ENCODE results near the gene ATP2A1. TPM values are rescaled to one million over a fixed set of nuclear protein-coding genes. Genes with fewer than 3 reads are reported as not detected.

Gene ATP2A1
- 1 to 10 TPM; 1.9 to 2.1 TPM for total RNA-seq
- not detected for polyA plus RNA-seq

DNA sequence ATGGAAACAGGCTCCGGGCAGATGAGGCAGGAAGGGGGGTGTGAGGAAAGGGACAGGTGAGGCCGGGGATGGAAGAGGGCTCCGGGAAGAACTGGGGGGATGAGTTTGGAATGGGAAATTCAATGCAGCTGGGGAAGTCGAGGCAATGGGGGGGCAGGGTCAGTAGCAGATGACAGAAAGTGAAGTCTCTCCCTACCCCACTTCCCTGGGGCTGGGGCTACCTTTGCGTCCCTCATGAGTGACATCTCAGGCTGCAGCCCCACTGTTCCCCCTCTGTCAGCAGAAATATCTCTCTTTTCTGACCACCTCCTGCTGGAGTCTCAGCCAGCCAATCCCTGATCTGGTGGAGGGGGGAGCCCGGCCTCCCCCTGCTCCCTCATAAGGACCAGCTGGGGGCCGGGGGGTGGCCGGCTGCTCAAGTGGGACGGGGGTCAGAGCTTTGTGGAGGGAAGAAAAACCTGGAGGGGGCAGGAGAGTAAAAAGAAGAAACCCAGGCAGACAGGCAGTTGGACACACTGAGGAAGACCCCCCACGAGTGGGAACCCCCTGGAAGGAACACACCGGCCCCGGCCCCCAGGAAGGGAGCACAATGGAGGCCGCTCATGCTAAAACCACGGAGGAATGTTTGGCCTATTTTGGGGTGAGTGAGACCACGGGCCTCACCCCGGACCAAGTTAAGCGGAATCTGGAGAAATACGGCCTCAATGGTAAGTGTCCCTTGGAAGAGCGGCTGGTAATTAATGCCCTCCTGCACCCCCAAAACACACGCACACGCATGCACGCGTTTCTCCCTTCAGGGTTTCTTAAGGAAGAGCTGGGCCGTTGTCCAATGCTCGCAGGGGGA lies at the start of gene ATP2A1:
ATP2A1 (plus strand) TSS at position 406 of the 844 bp plus-strand sequence; CDS start at position 590, 184 bp downstream.
- Histone ChIP-seq H3K36me3 (ENCODE audit: insufficient read depth, low read length) (no peaks in the 10 kb centered on the region), H3K4me1 (ENCODE audit: insufficient read depth, low read length) (peaks cover 14% of the 10 kb centered on the region), H3K27ac (ENCODE audit: low read depth, low read length) (peak within 1 kb of the TSS; percentile 61), H3K9me3 (ENCODE audit: low read length) (no peaks in the 10 kb centered on the region), H3K4me3 (ENCODE audit: low read length) (peak within 1 kb of the TSS; percentile 87), H3K27me3 (ENCODE audit: insufficient read depth, low read length, poor library complexity, severe bottlenecking) (no peaks in the 10 kb centered on the region)
- ChIA-PET POLR2A (interaction anchor here (1.0 kb wide), 1 partner anchor 15 kb away, joined by 15 read pairs; the partner anchor contains the start of gene SH2B1), CTCF (interaction anchor here (1.8 kb wide), 1 partner anchor 67 kb away, joined by 10 read pairs; no protein-coding TSS in a partner anchor)
- peaks cover 12 to 18% (median 14%) of the 10 kb centered on the region in 3 donors for H3K4me1 Mint-ChIP-seq
- peak within 1 kb of the TSS; percentile 85 to 95 (median 87) for H3K4me3 Mint-ChIP-seq
- no peaks in the 10 kb centered on the region for H3K9me3 Mint-ChIP-seq
- DNase-seq, result no peak
- H3K27me3 Mint-ChIP-seq, result no peaks in the 10 kb centered on the region
- H3K36me3 Mint-ChIP-seq, result peaks cover 0 to 8% (median 0%) of the 10 kb centered on the region in 3 donors
- peak within 1 kb of the TSS in 3 of 8 donors; percentile 33 to 83 (median 61) for H3K27ac Mint-ChIP-seq

DNA sequence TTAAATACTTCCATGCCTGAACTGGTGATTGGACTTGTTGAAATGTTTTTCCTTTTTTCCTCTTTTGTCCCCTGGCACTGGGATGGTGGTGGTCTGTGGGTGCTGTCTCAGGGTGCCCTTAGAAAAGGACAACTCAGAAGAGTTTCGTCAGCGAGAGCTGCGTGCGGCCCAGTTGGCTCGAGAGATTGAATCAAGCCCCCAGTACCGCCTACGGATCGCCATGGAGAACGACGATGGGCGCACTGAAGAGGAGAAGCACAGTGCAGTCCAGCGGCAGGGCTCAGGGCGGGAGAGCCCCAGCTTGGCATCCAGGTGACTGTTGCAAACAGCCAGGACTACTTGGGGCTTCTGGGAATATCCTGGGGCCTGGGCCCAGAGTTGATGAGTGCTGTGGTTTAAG lies 48.5 kb upstream of the ATP2A1 start:
- Mint-ChIP-seq H3K9me3 (no peaks in the 10 kb centered on the region), H3K27me3 (no peaks in the 10 kb centered on the region), H3K27ac (peak overlapping the region in 2 of 8 donors; percentile 40 to 88), H3K4me3 (no peak overlapping the region), H3K4me1 (peaks cover 23 to 29% (median 26%) of the 10 kb centered on the region in 3 donors), H3K36me3 (peaks cover 33 to 96% (median 34%) of the 10 kb centered on the region in 3 donors)
- Histone ChIP-seq H3K36me3 (ENCODE audit: insufficient read depth, low read length) (peaks cover 88% of the 10 kb centered on the region), H3K9me3 (ENCODE audit: low read length) (no peaks in the 10 kb centered on the region), H3K27me3 (ENCODE audit: insufficient read depth, low read length, poor library complexity, severe bottlenecking) (no peaks in the 10 kb centered on the region), H3K27ac (ENCODE audit: low read depth, low read length) (no peak overlapping the region), H3K4me1 (ENCODE audit: insufficient read depth, low read length) (peaks cover 21% of the 10 kb centered on the region), H3K4me3 (ENCODE audit: low read length) (no peak overlapping the region)
- CTCF ChIA-PET, result no interaction called here
- peak in 1 of 5 donors; percentile 24 for DNase-seq
- POLR2A ChIA-PET, result no interaction called here

DNA sequence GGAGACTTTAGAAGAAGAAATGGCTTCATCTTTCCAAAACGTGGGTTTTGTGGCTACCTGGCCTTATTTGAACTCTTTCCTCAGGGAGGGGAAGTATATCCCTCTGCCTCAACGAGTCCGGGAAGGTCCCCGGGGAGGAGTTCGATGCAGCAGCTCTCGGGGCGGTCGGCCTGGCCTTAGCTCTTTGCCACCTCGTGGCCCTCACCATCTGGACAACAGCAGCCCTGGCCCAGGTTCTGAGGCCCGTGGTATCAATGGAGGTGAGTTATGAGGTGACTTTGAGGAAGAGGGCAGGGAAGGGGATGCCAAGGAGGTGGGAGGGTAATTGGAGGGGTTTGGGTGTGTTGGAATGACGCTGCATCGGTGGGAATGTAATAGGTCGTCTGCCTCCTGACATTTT lies 47.8 kb upstream of the ATP2A1 start:
- Mint-ChIP-seq H3K27ac (peak overlapping the region in 2 of 8 donors; percentile 23 to 40), H3K4me3 (no peak overlapping the region), H3K4me1 (peaks cover 17 to 21% (median 18%) of the 10 kb centered on the region in 3 donors), H3K9me3 (no peaks in the 10 kb centered on the region), H3K36me3 (peaks cover 29 to 98% (median 35%) of the 10 kb centered on the region in 3 donors), H3K27me3 (no peaks in the 10 kb centered on the region)
- no peak overlapping the region for H3K27ac ChIP-seq (ENCODE audit: low read depth, low read length)
- H3K27me3 ChIP-seq (ENCODE audit: insufficient read depth, low read length, poor library complexity, severe bottlenecking), result no peaks in the 10 kb centered on the region
- POLR2A ChIA-PET, result no interaction called here
- H3K4me1 ChIP-seq (ENCODE audit: insufficient read depth, low read length), result peaks cover 13% of the 10 kb centered on the region
- H3K9me3 ChIP-seq (ENCODE audit: low read length), result no peaks in the 10 kb centered on the region
- CTCF ChIA-PET, result no interaction called here
- DNase-seq, result peak in 1 of 5 donors; percentile 26
- H3K36me3 ChIP-seq (ENCODE audit: insufficient read depth, low read length), result peaks cover 89% of the 10 kb centered on the region
- no peak overlapping the region for H3K4me3 ChIP-seq (ENCODE audit: low read length)

GRCh38 chr16:28834349-28834748 lies 43.9 kb upstream of the ATP2A1 start:
- peaks cover 24 to 91% (median 29%) of the 10 kb centered on the region in 3 donors for H3K36me3 Mint-ChIP-seq
- no peak overlapping the region for H3K4me3 Mint-ChIP-seq
- ChIA-PET CTCF (no interaction called here), POLR2A (no interaction called here)
- no peak overlapping the region for H3K27ac Mint-ChIP-seq
- H3K27me3 Mint-ChIP-seq, result no peaks in the 10 kb centered on the region
- no peaks in the 10 kb centered on the region for H3K4me1 ChIP-seq (ENCODE audit: insufficient read depth, low read length)
- no peaks in the 10 kb centered on the region for H3K9me3 Mint-ChIP-seq
- peaks cover 4 to 5% (median 4%) of the 10 kb centered on the region in 3 donors for H3K4me1 Mint-ChIP-seq
- H3K27ac ChIP-seq (ENCODE audit: low read depth, low read length), result no peak overlapping the region
- H3K36me3 ChIP-seq (ENCODE audit: insufficient read depth, low read length), result peaks cover 69% of the 10 kb centered on the region
- H3K9me3 ChIP-seq (ENCODE audit: low read length), result no peaks in the 10 kb centered on the region
- no peak for DNase-seq
- H3K27me3 ChIP-seq (ENCODE audit: insufficient read depth, low read length, poor library complexity, severe bottlenecking), result no peaks in the 10 kb centered on the region
- no peak overlapping the region for H3K4me3 ChIP-seq (ENCODE audit: low read length)

GRCh38 chr16:28834873-28835863 lies 43.1 kb upstream of the ATP2A1 start:
- H3K27ac ChIP-seq (ENCODE audit: low read depth, low read length), result no peak overlapping the region
- H3K27me3 ChIP-seq (ENCODE audit: insufficient read depth, low read length, poor library complexity, severe bottlenecking), result no peaks in the 10 kb centered on the region
- no peaks in the 10 kb centered on the region for H3K9me3 Mint-ChIP-seq
- peaks cover 24 to 86% (median 26%) of the 10 kb centered on the region in 3 donors for H3K36me3 Mint-ChIP-seq
- no peaks in the 10 kb centered on the region for H3K4me1 ChIP-seq (ENCODE audit: insufficient read depth, low read length)
- H3K4me3 ChIP-seq (ENCODE audit: low read length), result no peak overlapping the region
- peak overlapping the region in 1 of 7 donors; percentile 24 for H3K4me3 Mint-ChIP-seq
- POLR2A ChIA-PET, result no interaction called here
- H3K27ac Mint-ChIP-seq, result peak overlapping the region in 4 of 8 donors; percentile 17 to 90 (median 26)
- CTCF ChIA-PET, result no interaction called here
- H3K4me1 Mint-ChIP-seq, result peaks cover 3 to 4% (median 3%) of the 10 kb centered on the region in 3 donors
- H3K27me3 Mint-ChIP-seq, result no peaks in the 10 kb centered on the region
- H3K9me3 ChIP-seq (ENCODE audit: low read length), result no peaks in the 10 kb centered on the region
- DNase-seq, result no peak
- H3K36me3 ChIP-seq (ENCODE audit: insufficient read depth, low read length), result peaks cover 61% of the 10 kb centered on the region

GRCh38 chr16:28835864-28836760 lies 42.2 kb upstream of the ATP2A1 start:
- ChIA-PET POLR2A (interaction anchor here (0.9 kb wide), 1 partner anchor 13 kb away, joined by 6 read pairs; the partner anchor contains the start of gene ATXN2L), CTCF (no interaction called here)
- Mint-ChIP-seq H3K4me1 (peaks cover 0 to 4% (median 0%) of the 10 kb centered on the region in 3 donors), H3K9me3 (no peaks in the 10 kb centered on the region), H3K4me3 (no peak overlapping the region), H3K36me3 (peaks cover 20 to 77% (median 21%) of the 10 kb centered on the region in 3 donors), H3K27ac (no peak overlapping the region), H3K27me3 (no peaks in the 10 kb centered on the region)
- DNase-seq, result no peak
- no peaks in the 10 kb centered on the region for H3K9me3 ChIP-seq (ENCODE audit: low read length)
- H3K4me3 ChIP-seq (ENCODE audit: low read length), result no peak overlapping the region
- H3K4me1 ChIP-seq (ENCODE audit: insufficient read depth, low read length), result no peaks in the 10 kb centered on the region
- H3K27ac ChIP-seq (ENCODE audit: low read depth, low read length), result no peak overlapping the region
- H3K36me3 ChIP-seq (ENCODE audit: insufficient read depth, low read length), result peaks cover 52% of the 10 kb centered on the region
- no peaks in the 10 kb centered on the region for H3K27me3 ChIP-seq (ENCODE audit: insufficient read depth, low read length, poor library complexity, severe bottlenecking)

- Histone ChIP-seq H3K9me3 (ENCODE audit: low read length) (no peaks in the 10 kb centered on the region), H3K36me3 (ENCODE audit: insufficient read depth, low read length) (peaks cover 46% of the 10 kb centered on the region), H3K27me3 (ENCODE audit: insufficient read depth, low read length, poor library complexity, severe bottlenecking) (no peaks in the 10 kb centered on the region), H3K4me3 (ENCODE audit: low read length) (no peak overlapping the region), H3K4me1 (ENCODE audit: insufficient read depth, low read length) (no peaks in the 10 kb centered on the region), H3K27ac (ENCODE audit: low read depth, low read length) (no peak overlapping the region)
- no peaks in the 10 kb centered on the region for H3K27me3 Mint-ChIP-seq
- H3K4me1 Mint-ChIP-seq, result peaks cover 0 to 4% (median 0%) of the 10 kb centered on the region in 3 donors
- H3K36me3 Mint-ChIP-seq, result peaks cover 19 to 74% (median 21%) of the 10 kb centered on the region in 3 donors
- no peak overlapping the region for H3K4me3 Mint-ChIP-seq
- no peak for DNase-seq
- POLR2A ChIA-PET, result interaction anchor here (0.9 kb wide), 1 partner anchor 14 kb away, joined by 6 read pairs; the partner anchor contains the start of gene ATXN2L
- H3K27ac Mint-ChIP-seq, result no peak overlapping the region
- CTCF ChIA-PET, result no interaction called here
- H3K9me3 Mint-ChIP-seq, result no peaks in the 10 kb centered on the region
These were observed 41.6 kb upstream of the ATP2A1 start for GRCh38 chr16:28836761-28837064.
